ENCODE data around the gene MRPS27. TPM values are rescaled to one million over a fixed set of nuclear protein-coding genes. Genes with fewer than 3 reads are reported as not detected.

MRPS27 gene
- total RNA-seq, 4 donors from 2014 or later: 48.7 to 63.7 (median 51.9) TPM

- no peak overlapping the region for H3K4me3 ChIP-seq
- no peak for DNase-seq (ENCODE audit: low spot score in 2 of 2)
- H3K4me1 ChIP-seq: peaks cover 17% of the 10 kb centered on the region
- 91% methylated on average over 4 of the region's 4 CpGs for WGBS
- H3K27me3 ChIP-seq: no peaks in the 10 kb centered on the region
- H3K9me3 ChIP-seq: no peaks in the 10 kb centered on the region
- peaks cover 16% of the 10 kb centered on the region for H3K36me3 ChIP-seq
- TF ChIP-seq POLR2AphosphoS5 (IDR thresholded peaks at IDR 0.05) (no peak), CTCF (IDR thresholded peaks at IDR 0.05) (no peak), EP300 (IDR thresholded peaks at IDR 0.05) (no peak), POLR2A (IDR thresholded peaks at IDR 0.05) (no peak)
- peak overlapping the region; percentile 1 for H3K27ac ChIP-seq
These were observed 44.9 kb upstream of the MRPS27 start for GRCh38 chr5:72364951-72365350.

GRCh38 chr5:72364171-72364570 lies 44.1 kb upstream of the MRPS27 start:
- 94% methylated on average over 1 of the region's 1 CpG for WGBS
- H3K4me1 ChIP-seq: peaks cover 17% of the 10 kb centered on the region
- H3K27ac ChIP-seq: no peak overlapping the region
- TF ChIP-seq POLR2A (IDR thresholded peaks at IDR 0.05) (no peak), POLR2AphosphoS5 (IDR thresholded peaks at IDR 0.05) (no peak), CTCF (IDR thresholded peaks at IDR 0.05) (no peak), EP300 (IDR thresholded peaks at IDR 0.05) (no peak)
- no peaks in the 10 kb centered on the region for H3K27me3 ChIP-seq
- H3K36me3 ChIP-seq: peaks cover 21% of the 10 kb centered on the region
- DNase-seq (ENCODE audit: low spot score in 2 of 2): no peak
- H3K9me3 ChIP-seq: no peaks in the 10 kb centered on the region
- H3K4me3 ChIP-seq: no peak overlapping the region

GRCh38 chr5:72363166-72363802 lies 43.2 kb upstream of the MRPS27 start:
- H3K4me1 ChIP-seq: peaks cover 13% of the 10 kb centered on the region
- no peak for TF ChIP-seq POLR2AphosphoS5 (IDR thresholded peaks at IDR 0.05)
- no peak for TF ChIP-seq CTCF (IDR thresholded peaks at IDR 0.05)
- TF ChIP-seq POLR2A (IDR thresholded peaks at IDR 0.05): no peak
- no peak for TF ChIP-seq EP300 (IDR thresholded peaks at IDR 0.05)
- H3K36me3 ChIP-seq: peaks cover 24% of the 10 kb centered on the region
- WGBS: 79% methylated on average over 1 of the region's 1 CpG
- no peak overlapping the region for H3K4me3 ChIP-seq
- H3K27me3 ChIP-seq: no peaks in the 10 kb centered on the region
- no peaks in the 10 kb centered on the region for H3K9me3 ChIP-seq
- H3K27ac ChIP-seq: no peak overlapping the region
- DNase-seq (ENCODE audit: low spot score in 2 of 2): no peak

- DNase-seq (ENCODE audit: low spot score in 2 of 2): no peak
- Histone ChIP-seq H3K36me3 (peaks cover 28% of the 10 kb centered on the region), H3K27ac (no peak overlapping the region), H3K27me3 (no peaks in the 10 kb centered on the region), H3K9me3 (no peaks in the 10 kb centered on the region), H3K4me1 (peaks cover 3% of the 10 kb centered on the region), H3K4me3 (no peak overlapping the region)
- TF ChIP-seq POLR2A (IDR thresholded peaks at IDR 0.05): no peak
- no peak for TF ChIP-seq CTCF (IDR thresholded peaks at IDR 0.05)
- TF ChIP-seq POLR2AphosphoS5 (IDR thresholded peaks at IDR 0.05): no peak
- no peak for TF ChIP-seq EP300 (IDR thresholded peaks at IDR 0.05)
- 91% methylated on average over 1 of the region's 1 CpG for WGBS
These were observed 39.8 kb upstream of the MRPS27 start for GRCh38 chr5:72359886-72360285.

DNA sequence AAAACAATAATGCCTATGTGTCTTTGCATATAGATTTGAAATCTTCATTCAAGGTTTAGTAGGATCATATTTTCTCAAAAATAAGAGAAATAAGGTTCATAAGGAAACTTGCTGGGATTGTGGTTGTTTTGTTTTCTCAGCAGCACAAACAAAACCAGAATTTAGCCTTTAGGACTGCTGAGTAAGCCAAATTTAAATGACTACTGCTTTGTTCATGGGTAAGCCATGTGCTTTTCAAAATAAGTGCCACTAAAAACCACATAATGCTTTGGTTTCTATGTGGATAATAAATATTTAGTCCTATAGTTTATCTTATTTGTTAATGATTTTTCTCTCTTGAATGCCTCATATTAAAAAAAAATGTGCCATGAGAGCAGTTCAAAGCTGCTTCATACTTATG lies 38.9 kb upstream of the MRPS27 start:
- TF ChIP-seq CTCF (IDR thresholded peaks at IDR 0.05) (no peak), POLR2AphosphoS5 (IDR thresholded peaks at IDR 0.05) (no peak), EP300 (IDR thresholded peaks at IDR 0.05) (no peak), POLR2A (IDR thresholded peaks at IDR 0.05) (no peak)
- Histone ChIP-seq H3K4me3 (no peak overlapping the region), H3K27me3 (no peaks in the 10 kb centered on the region), H3K9me3 (no peaks in the 10 kb centered on the region), H3K27ac (no peak overlapping the region), H3K4me1 (peaks cover 3% of the 10 kb centered on the region), H3K36me3 (peaks cover 28% of the 10 kb centered on the region)
- DNase-seq (ENCODE audit: low spot score in 2 of 2): no peak
